NCI-H226 (cell line): ENCODE results near the gene ETV6.
A peak's percentile ranks its signal among the peaks of the same experiment; 100 is the strongest.

Experiments used
- DNase-seq: peaks from one replicate; pipeline ENCODE4 v3.0.0-alpha.2; 2015

Gene ETV6

GRCh38 chr12:11763760-11764520 lies 114.5 kb downstream of the ETV6 start:
- peak; percentile 76 for DNase-seq

GRCh38 chr12:11764837-11765236 lies 115.4 kb downstream of the ETV6 start:
- no peak for DNase-seq

GRCh38 chr12:11765421-11765816 lies 115.9 kb downstream of the ETV6 start:
- DNase-seq, result no peak

GRCh38 chr12:11765817-11766794 lies 116.6 kb downstream of the ETV6 start:
- DNase-seq, result no peak

GRCh38 chr12:11767029-11767724 lies 117.7 kb downstream of the ETV6 start:
- DNase-seq, result no peak

GRCh38 chr12:11767798-11768197 lies 118.3 kb downstream of the ETV6 start:
- DNase-seq, result no peak

GRCh38 chr12:11768233-11768965 lies 118.9 kb downstream of the ETV6 start:
- no peak for DNase-seq

GRCh38 chr12:11769723-11770514 lies 120.4 kb downstream of the ETV6 start:
- no peak for DNase-seq

GRCh38 chr12:11771356-11771755 lies 121.9 kb downstream of the ETV6 start:
- DNase-seq, result peak; percentile 33

- peak; percentile 52 for DNase-seq
Measured at GRCh38 chr12:11771895-11772502, 122.5 kb downstream of the ETV6 start.

GRCh38 chr12:11773889-11774677 lies 124.6 kb downstream of the ETV6 start:
- no peak for DNase-seq

- DNase-seq, result no peak
Measured at GRCh38 chr12:11774821-11775220, 125.3 kb downstream of the ETV6 start.

GRCh38 chr12:11776316-11776715 lies 126.8 kb downstream of the ETV6 start:
- DNase-seq, result no peak

GRCh38 chr12:11777451-11777850 lies 128.0 kb downstream of the ETV6 start:
- no peak for DNase-seq

- no peak for DNase-seq
Measured at GRCh38 chr12:11777962-11778361, 128.5 kb downstream of the ETV6 start.

GRCh38 chr12:11778713-11779685 lies 129.5 kb downstream of the ETV6 start:
- peak; percentile 41 for DNase-seq

- DNase-seq, result no peak
Measured at GRCh38 chr12:11780521-11781101, 131.1 kb downstream of the ETV6 start.

GRCh38 chr12:11782914-11783420 lies 133.5 kb downstream of the ETV6 start:
- DNase-seq, result no peak
